ENCODE results near the gene PBOV1. TPM values are rescaled to one million over a fixed set of nuclear protein-coding genes. Genes with fewer than 3 reads are reported as not detected.

The PBOV1 gene
- total RNA-seq = not detected in 2 replicates

DNA sequence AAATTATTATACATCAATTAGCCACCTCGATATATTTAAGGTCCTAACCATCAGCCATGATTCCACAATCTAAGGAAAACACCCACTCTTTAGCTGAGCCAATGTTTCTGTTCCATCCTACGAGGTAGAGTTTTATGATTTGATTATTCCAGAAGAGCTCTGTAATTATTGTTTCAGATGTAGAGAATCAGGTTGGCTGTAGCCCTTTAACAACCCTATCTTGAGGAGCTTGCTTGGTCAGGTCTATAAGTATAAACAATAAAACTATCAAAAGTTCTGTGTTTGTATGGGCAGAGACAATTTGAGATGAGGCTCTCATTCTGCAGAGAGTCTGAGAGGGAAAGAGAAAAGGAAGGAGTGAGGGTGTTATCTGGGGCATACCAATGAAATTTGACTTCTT lies at the start of gene PBOV1:
Gene PBOV1, minus strand, starts transcription at position 43 of the 400 bp plus-strand sequence. CDS start 96 bp downstream, outside the sequence.

Other genes with a start within 250 kb of the PBOV1 start
- gene PERP, start 111.1 kb downstream of the PBOV1 start, total RNA-seq = 41.5 and 43.3 TPM in 2 replicates
- 2.6 and 3.9 TPM in 2 replicates for gene ARFGEF3, start 56.6 kb downstream of the PBOV1 start, total RNA-seq
- gene SMIM28, start 159.4 kb upstream of the PBOV1 start, total RNA-seq = not detected in 2 replicates
- gene HEBP2, start 185.7 kb upstream of the PBOV1 start, total RNA-seq = 18.6 and 30.6 TPM in 2 replicates